Measurements from ENCODE around the gene MYO1E. TPM values are rescaled to one million over a fixed set of nuclear protein-coding genes. Genes with fewer than 3 reads are reported as not detected.

MYO1E gene
- total RNA-seq: 84.6 and 105 TPM in 2 replicates
- long read RNA-seq, full-length matches to known transcripts: 18 of 60 reads
- long read RNA-seq, partial matches to known transcripts: 32 of 60 reads
- long read RNA-seq, other reads (novel, unspliced or antisense): 10 of 60 reads

DNA sequence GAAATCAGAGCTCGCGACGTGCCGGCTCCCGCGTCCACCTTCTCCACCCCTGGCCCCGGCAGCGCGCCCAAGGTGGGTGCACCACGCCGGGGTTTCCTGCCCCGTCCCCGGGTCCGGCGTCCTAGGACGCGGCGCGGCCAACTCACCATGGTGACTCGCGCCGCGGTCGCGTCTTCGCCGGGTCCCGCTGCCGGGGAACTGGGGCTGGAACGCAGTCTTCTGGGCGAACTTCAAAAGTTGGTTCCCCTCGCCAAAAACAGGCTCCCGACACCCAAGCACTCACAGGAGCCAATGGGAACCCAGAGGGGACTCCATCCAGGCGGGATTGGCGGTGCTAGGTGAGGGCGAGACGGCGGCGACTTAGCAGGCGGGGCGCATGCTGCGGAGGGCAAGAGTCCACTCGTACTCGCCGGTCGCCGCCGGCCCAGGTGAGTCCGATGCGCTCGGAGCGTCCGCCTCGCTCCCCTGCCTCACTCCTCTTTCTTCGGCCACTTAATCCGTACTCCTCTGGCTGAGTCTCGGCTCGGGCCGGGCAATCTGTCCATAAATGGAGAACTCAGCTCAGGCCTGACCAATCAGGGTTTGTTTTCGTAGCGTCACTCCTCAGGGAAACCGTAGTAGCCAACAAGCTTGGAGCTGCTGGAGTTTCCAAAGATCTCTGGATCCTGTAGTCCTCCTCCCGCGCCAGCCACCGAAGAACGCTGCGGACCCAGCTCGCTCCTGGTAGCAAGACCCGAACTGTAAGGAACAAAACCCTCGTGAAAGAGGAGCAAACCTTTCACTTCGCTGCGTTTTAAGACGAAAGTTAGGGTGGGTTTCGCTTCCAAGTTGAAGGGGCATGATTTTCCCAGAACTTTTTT, at the start of gene MYO1E:
Gene MYO1E (minus strand): TSS at position 520 of the 860 bp plus-strand sequence. CDS start 371 bp downstream, at position 149.
- H3K36me3 Mint-ChIP-seq (ENCODE audit: unreplicated experiment): no peaks in the 10 kb centered on the region
- H3K4me3 Mint-ChIP-seq (ENCODE audit: unreplicated experiment): peak within 1 kb of the TSS; percentile 90
- peaks cover 25% of the 10 kb centered on the region for H3K4me1 Mint-ChIP-seq (ENCODE audit: unreplicated experiment)
- H3K9me3 Mint-ChIP-seq (ENCODE audit: unreplicated experiment): no peaks in the 10 kb centered on the region
- peak; percentile 92 for DNase-seq (ENCODE audit: extremely low spot score, unreplicated experiment)
- TF ChIP-seq, protein P1, sequence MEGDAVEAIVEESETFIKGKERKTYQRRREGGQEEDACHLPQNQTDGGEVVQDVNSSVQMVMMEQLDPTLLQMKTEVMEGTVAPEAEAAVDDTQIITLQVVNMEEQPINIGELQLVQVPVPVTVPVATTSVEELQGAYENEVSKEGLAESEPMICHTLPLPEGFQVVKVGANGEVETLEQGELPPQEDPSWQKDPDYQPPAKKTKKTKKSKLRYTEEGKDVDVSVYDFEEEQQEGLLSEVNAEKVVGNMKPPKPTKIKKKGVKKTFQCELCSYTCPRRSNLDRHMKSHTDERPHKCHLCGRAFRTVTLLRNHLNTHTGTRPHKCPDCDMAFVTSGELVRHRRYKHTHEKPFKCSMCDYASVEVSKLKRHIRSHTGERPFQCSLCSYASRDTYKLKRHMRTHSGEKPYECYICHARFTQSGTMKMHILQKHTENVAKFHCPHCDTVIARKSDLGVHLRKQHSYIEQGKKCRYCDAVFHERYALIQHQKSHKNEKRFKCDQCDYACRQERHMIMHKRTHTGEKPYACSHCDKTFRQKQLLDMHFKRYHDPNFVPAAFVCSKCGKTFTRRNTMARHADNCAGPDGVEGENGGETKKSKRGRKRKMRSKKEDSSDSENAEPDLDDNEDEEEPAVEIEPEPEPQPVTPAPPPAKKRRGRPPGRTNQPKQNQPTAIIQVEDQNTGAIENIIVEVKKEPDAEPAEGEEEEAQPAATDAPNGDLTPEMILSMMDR (IDR thresholded peaks at IDR 0.05): no peak
- no peaks in the 10 kb centered on the region for H3K27me3 Mint-ChIP-seq (ENCODE audit: unreplicated experiment)
- peak within 1 kb of the TSS; percentile 93 for H3K27ac Mint-ChIP-seq (ENCODE audit: unreplicated experiment)

DNA sequence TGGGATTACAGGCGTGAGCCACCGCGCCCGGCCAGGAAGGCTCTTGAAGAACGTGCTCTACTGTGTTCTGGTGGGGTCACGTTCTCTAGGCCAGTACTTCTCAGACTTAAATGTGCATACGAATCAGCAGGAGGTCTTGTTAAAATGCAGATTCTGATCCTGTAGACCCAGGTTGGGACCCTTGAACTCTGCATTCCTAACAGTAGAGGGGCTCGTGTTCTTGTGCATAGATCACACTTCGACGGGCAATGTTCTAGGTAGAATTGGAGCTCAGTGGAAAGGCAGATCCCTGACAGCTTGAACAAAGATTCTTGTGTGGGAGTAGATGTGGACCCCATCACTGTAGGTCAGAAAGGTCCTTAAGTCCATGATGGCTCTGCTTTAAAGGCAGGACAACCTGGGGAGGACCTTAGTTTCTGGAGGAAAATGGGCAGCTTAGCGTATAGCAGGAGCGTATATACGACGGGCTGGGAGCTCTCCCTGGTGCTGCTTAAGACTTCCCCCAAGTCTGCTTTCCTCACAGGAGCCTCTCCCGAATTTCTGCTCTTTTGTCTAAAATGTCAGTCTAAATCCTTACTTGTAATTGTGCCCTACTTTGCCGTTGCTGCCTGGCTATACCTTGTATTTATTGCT, 48.4 kb upstream of the MYO1E start:
- H3K4me3 Mint-ChIP-seq (ENCODE audit: unreplicated experiment): no peak overlapping the region
- H3K4me1 Mint-ChIP-seq (ENCODE audit: unreplicated experiment): no peaks in the 10 kb centered on the region
- H3K27ac Mint-ChIP-seq (ENCODE audit: unreplicated experiment): no peak overlapping the region
- no peaks in the 10 kb centered on the region for H3K36me3 Mint-ChIP-seq (ENCODE audit: unreplicated experiment)
- H3K27me3 Mint-ChIP-seq (ENCODE audit: unreplicated experiment): peaks cover 57% of the 10 kb centered on the region
- TF ChIP-seq, protein P1 (IDR thresholded peaks at IDR 0.05): no peak
- DNase-seq (ENCODE audit: extremely low spot score, unreplicated experiment): no peak
- H3K9me3 Mint-ChIP-seq (ENCODE audit: unreplicated experiment): no peaks in the 10 kb centered on the region

- peaks cover 55% of the 10 kb centered on the region for H3K27me3 Mint-ChIP-seq (ENCODE audit: unreplicated experiment)
- TF ChIP-seq, protein P1 (IDR thresholded peaks at IDR 0.05): no peak
- H3K4me3 Mint-ChIP-seq (ENCODE audit: unreplicated experiment): no peak overlapping the region
- no peaks in the 10 kb centered on the region for H3K9me3 Mint-ChIP-seq (ENCODE audit: unreplicated experiment)
- no peaks in the 10 kb centered on the region for H3K36me3 Mint-ChIP-seq (ENCODE audit: unreplicated experiment)
- DNase-seq (ENCODE audit: extremely low spot score, unreplicated experiment): no peak
- H3K27ac Mint-ChIP-seq (ENCODE audit: unreplicated experiment): no peak overlapping the region
- H3K4me1 Mint-ChIP-seq (ENCODE audit: unreplicated experiment): no peaks in the 10 kb centered on the region
Measured at GRCh38 chr15:59420108-59420507, 47.4 kb upstream of the MYO1E start.

GRCh38 chr15:59419170-59419569, 46.5 kb upstream of the MYO1E start:
- Mint-ChIP-seq H3K4me3 (ENCODE audit: unreplicated experiment) (no peak overlapping the region), H3K27ac (ENCODE audit: unreplicated experiment) (no peak overlapping the region), H3K36me3 (ENCODE audit: unreplicated experiment) (no peaks in the 10 kb centered on the region), H3K27me3 (ENCODE audit: unreplicated experiment) (peaks cover 48% of the 10 kb centered on the region), H3K4me1 (ENCODE audit: unreplicated experiment) (no peaks in the 10 kb centered on the region), H3K9me3 (ENCODE audit: unreplicated experiment) (no peaks in the 10 kb centered on the region)
- TF ChIP-seq, protein P1 (IDR thresholded peaks at IDR 0.05): no peak
- DNase-seq (ENCODE audit: extremely low spot score, unreplicated experiment): no peak

DNA sequence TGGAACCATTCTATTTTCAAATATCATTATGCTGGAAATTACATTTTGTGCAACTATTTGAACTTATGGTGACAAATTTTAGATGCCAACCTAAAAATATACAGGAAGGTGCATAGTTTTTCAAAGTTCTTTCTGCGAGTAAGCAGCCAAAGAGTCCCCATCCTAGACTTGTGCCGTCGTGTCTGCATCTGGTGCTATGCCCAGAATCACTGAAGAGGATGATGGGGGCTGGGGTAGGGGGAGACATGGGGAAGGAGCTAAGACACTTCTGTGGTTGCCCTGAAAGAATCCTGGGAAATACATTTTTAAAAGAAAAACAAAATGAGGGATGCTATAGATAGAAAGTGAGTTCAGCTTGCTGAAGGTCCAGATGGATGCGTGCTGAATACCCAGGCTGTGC, 44.1 kb upstream of the MYO1E start:
- H3K27ac Mint-ChIP-seq (ENCODE audit: unreplicated experiment): no peak overlapping the region
- no peaks in the 10 kb centered on the region for H3K4me1 Mint-ChIP-seq (ENCODE audit: unreplicated experiment)
- TF ChIP-seq, protein P1 (IDR thresholded peaks at IDR 0.05): no peak
- H3K36me3 Mint-ChIP-seq (ENCODE audit: unreplicated experiment): no peaks in the 10 kb centered on the region
- H3K4me3 Mint-ChIP-seq (ENCODE audit: unreplicated experiment): no peak overlapping the region
- peaks cover 57% of the 10 kb centered on the region for H3K27me3 Mint-ChIP-seq (ENCODE audit: unreplicated experiment)
- H3K9me3 Mint-ChIP-seq (ENCODE audit: unreplicated experiment): no peaks in the 10 kb centered on the region
- no peak for DNase-seq (ENCODE audit: extremely low spot score, unreplicated experiment)
